T-helper 17 cell (primary cell): ENCODE measurements around the gene POLR3B. TPM values are rescaled to one million over a fixed set of nuclear protein-coding genes. Genes with fewer than 3 reads are reported as not detected.
A peak's percentile ranks its signal among the peaks of the same experiment; 100 is the strongest.
"Not testable (repeated sequence)": the region's sequence is repeated elsewhere in the genome, so short reads cannot be mapped to it uniquely, and the experiment has no call there.

Experiments
- ATAC-seq: fragments of 150-1000 bp; cut with Tn5 transposase; 2 replicates; pipeline ENCODE4 v1.10.0; 2021; ENCODE audit warnings: mild to moderate bottlenecking, moderate library complexity
- DNase-seq, 3 donors: peaks; one replicate each; pipeline versions ENCODE4 v3.0.0 to v3.0.0-alpha.2; 2020 to 2021
- H3K9me3 ChIP-seq: one replicate; pipeline ENCODE4 v1.7.0; 2013; ENCODE audit warnings: low read length, mild to moderate bottlenecking; ENCODE audit not compliant: control insufficient read depth, poor library complexity, severe bottlenecking
- H3K27ac Mint-ChIP-seq: one replicate; pipeline ENCODE4 v1.8.0; 2022; ENCODE audit warnings: mild to moderate bottlenecking, moderate library complexity, mixed read lengths
- H3K27me3 Mint-ChIP-seq: one replicate; pipeline ENCODE4 v1.8.0; 2022; ENCODE audit warnings: mixed read lengths
- H3K36me3 Mint-ChIP-seq: one replicate; pipeline ENCODE4 v1.8.0; 2022; ENCODE audit warnings: low read depth, mixed read lengths
- H3K4me1 Mint-ChIP-seq: one replicate; pipeline ENCODE4 v1.8.0; 2022; ENCODE audit warnings: mild to moderate bottlenecking, mixed read lengths
- H3K4me3 Mint-ChIP-seq: one replicate; pipeline ENCODE4 v1.8.0; 2022; ENCODE audit warnings: mild to moderate bottlenecking, moderate library complexity, mixed read lengths
- total RNA-seq, 4 donors: library from RNA in 2 of 4; stranded (reverse) in 2 of 4; gene quantifications; one replicate each; pipeline ENCODE4 v1.2.3 and lab custom pipeline; 2022 to 2026

POLR3B gene
- total RNA-seq, 2 donors from 2014 or later = 4.0 to 9.2 TPM

GRCh38 chr12:106358396-106359241 lies 1.1 kb downstream of the POLR3B start:
- H3K4me3 Mint-ChIP-seq = peak overlapping the region; percentile 91
- H3K27ac Mint-ChIP-seq = peak overlapping the region; percentile 97
- H3K9me3 ChIP-seq = no peaks in the 10 kb centered on the region
- H3K36me3 Mint-ChIP-seq = no peaks in the 10 kb centered on the region
- H3K4me1 Mint-ChIP-seq = peaks cover 14% of the 10 kb centered on the region
- DNase-seq (no peak), ATAC-seq (no peak)
- H3K27me3 Mint-ChIP-seq = no peaks in the 10 kb centered on the region

GRCh38 chr12:106359646-106360399 lies 2.3 kb downstream of the POLR3B start:
- H3K4me1 Mint-ChIP-seq = peaks cover 14% of the 10 kb centered on the region
- H3K27ac Mint-ChIP-seq = no peak overlapping the region
- H3K4me3 Mint-ChIP-seq = no peak overlapping the region

GRCh38 chr12:106360400-106360994 lies 2.9 kb downstream of the POLR3B start:
- no peak overlapping the region for H3K4me3 Mint-ChIP-seq
- no peaks in the 10 kb centered on the region for H3K36me3 Mint-ChIP-seq
- no peak overlapping the region for H3K27ac Mint-ChIP-seq
- H3K9me3 ChIP-seq = no peaks in the 10 kb centered on the region
- H3K27me3 Mint-ChIP-seq = no peaks in the 10 kb centered on the region
- ATAC-seq (no peak), DNase-seq (no peak)
- H3K4me1 Mint-ChIP-seq = peaks cover 14% of the 10 kb centered on the region

More at GRCh38 chr12:106359646-106360399, 2.3 kb downstream of the POLR3B start:
- H3K9me3 ChIP-seq = no peaks in the 10 kb centered on the region
- DNase-seq (no peak), ATAC-seq (no peak)
- Mint-ChIP-seq H3K27me3 (no peaks in the 10 kb centered on the region), H3K36me3 (no peaks in the 10 kb centered on the region)

GRCh38 chr12:106362971-106363370 lies 5.4 kb downstream of the POLR3B start:
- Mint-ChIP-seq H3K27me3 (no peaks in the 10 kb centered on the region), H3K4me3 (no peak overlapping the region), H3K36me3 (no peaks in the 10 kb centered on the region), H3K4me1 (peaks cover 7% of the 10 kb centered on the region), H3K27ac (no peak overlapping the region)
- DNase-seq = no peak
- no peak for ATAC-seq
- H3K9me3 ChIP-seq = no peaks in the 10 kb centered on the region

GRCh38 chr12:106364261-106364660 lies 6.7 kb downstream of the POLR3B start:
- Mint-ChIP-seq H3K36me3 (peaks cover 3% of the 10 kb centered on the region), H3K27ac (no peak overlapping the region), H3K4me1 (no peaks in the 10 kb centered on the region), H3K27me3 (no peaks in the 10 kb centered on the region), H3K4me3 (no peak overlapping the region)
- ATAC-seq (no peak), DNase-seq (no peak)
- no peaks in the 10 kb centered on the region for H3K9me3 ChIP-seq

GRCh38 chr12:106369624-106370346 lies 12.2 kb downstream of the POLR3B start:
- H3K27me3 Mint-ChIP-seq = no peaks in the 10 kb centered on the region
- no peak overlapping the region for H3K4me3 Mint-ChIP-seq
- no peaks in the 10 kb centered on the region for H3K9me3 ChIP-seq
- DNase-seq (no peak), ATAC-seq (no peak)
- no peak overlapping the region for H3K27ac Mint-ChIP-seq
- H3K36me3 Mint-ChIP-seq = peaks cover 7% of the 10 kb centered on the region
- no peaks in the 10 kb centered on the region for H3K4me1 Mint-ChIP-seq

- no peak for ATAC-seq
- H3K27ac Mint-ChIP-seq = peak overlapping the region; percentile 21
- H3K4me1 Mint-ChIP-seq = peaks cover 10% of the 10 kb centered on the region
- H3K27me3 Mint-ChIP-seq = no peaks in the 10 kb centered on the region
- H3K36me3 Mint-ChIP-seq = peaks cover 9% of the 10 kb centered on the region
- H3K9me3 ChIP-seq = no peaks in the 10 kb centered on the region
- H3K4me3 Mint-ChIP-seq = peak overlapping the region; percentile 36
- no peak for DNase-seq
Measured at GRCh38 chr12:106378788-106379187, 21.2 kb downstream of the POLR3B start.

GRCh38 chr12:106380954-106381353 lies 23.4 kb downstream of the POLR3B start:
- H3K27ac Mint-ChIP-seq = no peak overlapping the region
- peaks cover 7% of the 10 kb centered on the region for H3K36me3 Mint-ChIP-seq
- H3K4me1 Mint-ChIP-seq = peaks cover 11% of the 10 kb centered on the region
- H3K4me3 Mint-ChIP-seq = no peak overlapping the region
- no peaks in the 10 kb centered on the region for H3K9me3 ChIP-seq
- no peaks in the 10 kb centered on the region for H3K27me3 Mint-ChIP-seq
- ATAC-seq (no peak), DNase-seq (no peak)

- not testable (repeated sequence) for H3K27me3 Mint-ChIP-seq, H3K4me3 Mint-ChIP-seq, H3K36me3 Mint-ChIP-seq, ATAC-seq, H3K9me3 ChIP-seq, DNase-seq
- Mint-ChIP-seq H3K27ac (peak overlapping the region; percentile 1), H3K4me1 (peaks cover 11% of the 10 kb centered on the region)
Measured at GRCh38 chr12:106381866-106382265, 24.3 kb downstream of the POLR3B start.

- no peak for ATAC-seq
- H3K27ac Mint-ChIP-seq = no peak overlapping the region
- H3K27me3 Mint-ChIP-seq = no peaks in the 10 kb centered on the region
- H3K4me3 Mint-ChIP-seq = no peak overlapping the region
- no peaks in the 10 kb centered on the region for H3K9me3 ChIP-seq
- peaks cover 5% of the 10 kb centered on the region for H3K36me3 Mint-ChIP-seq
- peaks cover 2% of the 10 kb centered on the region for H3K4me1 Mint-ChIP-seq
- no peak for DNase-seq
Measured at GRCh38 chr12:106386813-106387535, 29.4 kb downstream of the POLR3B start.

GRCh38 chr12:106387848-106388377 lies 30.4 kb downstream of the POLR3B start:
- Mint-ChIP-seq H3K36me3 (peaks cover 5% of the 10 kb centered on the region), H3K27me3 (no peaks in the 10 kb centered on the region), H3K4me1 (peaks cover 2% of the 10 kb centered on the region), H3K27ac (no peak overlapping the region), H3K4me3 (no peak overlapping the region)
- H3K9me3 ChIP-seq = no peaks in the 10 kb centered on the region
- no peak for DNase-seq
- no peak for ATAC-seq

- H3K4me3 Mint-ChIP-seq = no peak overlapping the region
- no peak overlapping the region for H3K27ac Mint-ChIP-seq
- peaks cover 7% of the 10 kb centered on the region for H3K36me3 Mint-ChIP-seq
- ATAC-seq (no peak), DNase-seq (no peak)
- peaks cover 2% of the 10 kb centered on the region for H3K4me1 Mint-ChIP-seq
- no peaks in the 10 kb centered on the region for H3K9me3 ChIP-seq
- no peaks in the 10 kb centered on the region for H3K27me3 Mint-ChIP-seq
Measured at GRCh38 chr12:106389151-106389550, 31.6 kb downstream of the POLR3B start.
